Keratinocyte (primary cell): ENCODE measurements around the gene EPHA2.

ENCODE experiments used
- CTCF ChIP-seq, 3 experiments: IDR thresholded peaks in 1 of 3; conservative IDR thresholded peaks in 1 of 3; optimal IDR thresholded peaks in 1 of 3; 2 replicates in 2 of 3; 3 replicates in 1 of 3; pipeline versions ENCODE3 to v1.5.1; 2011; ENCODE audit warnings: low read length in 3 of 3, mild to moderate bottlenecking in 3 of 3, moderate library complexity in 2 of 3, control low read depth in 1 of 3, inconsistent platforms in 1 of 3; ENCODE audit not compliant: insufficient read depth in 2 of 3; ENCODE audit errors: extremely low read depth in 1 of 3
- EZH2 ChIP-seq: IDR thresholded peaks from one replicate; pipeline ENCODE4 v1.6.1; 2012; ENCODE audit warnings: inconsistent platforms, mild to moderate bottlenecking, low read length, moderate library complexity

GRCh38 chr1:16143566-16144324 is 12.1 kb downstream of the EPHA2 start:
- TF ChIP-seq CTCF (optimal IDR thresholded peaks at IDR 0.05 in 1 of 3, IDR thresholded peaks at IDR 0.05 in 1 of 3, conservative IDR thresholded peaks at IDR 0.05 in 1 of 3; ENCODE audit: extremely low read depth in 1 of 3, insufficient read depth in 2 of 3, low read length in 3 of 3) (no peak), EZH2 (no peak)
